ENCODE results near the gene EXOC4. TPM values are rescaled to one million over a fixed set of nuclear protein-coding genes. Genes with fewer than 3 reads are reported as not detected.

EXOC4 gene
- total RNA-seq, 1 experiment from 2014 or later, result 75.8 TPM

- no peak for DNase-seq
- Histone ChIP-seq H3K79me2 (ENCODE audit: insufficient read depth, low read length) (no peaks in the 10 kb centered on the region), H4K8ac (replicated peaks; ENCODE audit: insufficient read length, low read depth, low read length) (no peak overlapping the region), H3K18ac (ENCODE audit: insufficient read length, low read depth, low read length) (no peak overlapping the region), H3K23me2 (ENCODE audit: insufficient read length, low read depth, low read length, poor library complexity, severe bottlenecking) (no peaks in the 10 kb centered on the region), H4K20me1 (ENCODE audit: control insufficient read depth, insufficient read depth, insufficient read length) (no peaks in the 10 kb centered on the region), H2AK5ac (ENCODE audit: insufficient read length, low read length) (no peak overlapping the region), H3K4me1 (ENCODE audit: insufficient read depth, low read length) (no peaks in the 10 kb centered on the region; the same call in 1 of the 2 replicates), H3K4ac (ENCODE audit: low read depth, low read length) (no peak overlapping the region), H3K27ac (ENCODE audit: insufficient read length, low read depth, low read length) (no peak overlapping the region), H3T11ph (ENCODE audit: low read length) (no peak overlapping the region), H2BK5ac (ENCODE audit: insufficient read length, low read length) (no peak overlapping the region), H3K79me1 (ENCODE audit: insufficient read depth, low read depth, low read length, poor library complexity, severe bottlenecking) (no peaks in the 10 kb centered on the region), H3K14ac (ENCODE audit: insufficient read depth, low read length) (no peak overlapping the region), H2BK20ac (ENCODE audit: low read depth, low read length, poor library complexity, severe bottlenecking) (no peak overlapping the region), H4K91ac (ENCODE audit: insufficient read length, low read depth, low read length) (no peak overlapping the region), H2BK15ac (ENCODE audit: low read depth, low read length) (no peak overlapping the region), H3K23ac (ENCODE audit: insufficient read length, low read depth, low read length) (no peak overlapping the region), H2BK12ac (ENCODE audit: insufficient read length, low read depth, low read length) (no peak overlapping the region), H2AFZ (ENCODE audit: low read length) (no peak overlapping the region), H3K4me2 (ENCODE audit: insufficient read depth, insufficient read length, low read length) (no peak overlapping the region), H3K56ac (ENCODE audit: insufficient read length, low read depth, low read length) (no peak overlapping the region), H2BK120ac (ENCODE audit: low read depth, low read length, poor library complexity, severe bottlenecking) (no peak overlapping the region), H4K5ac (ENCODE audit: insufficient read length, low read depth, low read length) (no peak overlapping the region), H3K27me3 (ENCODE audit: insufficient read depth, low read length) (no peaks in the 10 kb centered on the region), H3K9me3 (ENCODE audit: control insufficient read depth, low read depth, low read length) (no peaks in the 10 kb centered on the region), H3K9ac (ENCODE audit: extremely low read depth, insufficient read length, low read length) (no peak overlapping the region)
- no peak for TF ChIP-seq CTCF (conservative IDR thresholded peaks at IDR 0.05)
- no CpG with 5 or more reads among the region's 3 CpGs for WGBS (ENCODE audit: extremely low coverage, insufficient read length, low lambda C conversion rate)
- Mint-ChIP-seq H3K27ac (peak overlapping the region in 1 of 3 experiments; percentile 67; a peak in 2 of 7 replicates), H3K27me3 (ENCODE audit: low read depth) (no peaks in the 10 kb centered on the region), H3K4me1 (peaks cover 19 to 26% of the 10 kb centered on the region in 2 experiments), H3K9me3 (no peaks in the 10 kb centered on the region), H3K36me3 (ENCODE audit: insufficient read depth in 1 of 3, low read depth in 3 of 3) (no peaks in the 10 kb centered on the region), H3K4me3 (no peak overlapping the region)
These were observed 488.8 kb downstream of the EXOC4 start for GRCh38 chr7:133741703-133742102.
